Rectal smooth muscle tissue (tissue), 1 donor: Measurements from ENCODE around the gene PIK3CB.
"Not testable (repeated sequence)": the region's sequence is repeated elsewhere in the genome, so short reads cannot be mapped to it uniquely, and the experiment has no call there.

Experiments
- H3K27ac ChIP-seq: one replicate; pipeline ENCODE4 v1.7.0; 2013; ENCODE audit warnings: low read depth, low read length, inconsistent platforms
- H3K27me3 ChIP-seq: one replicate; pipeline ENCODE4 v1.7.0; 2013; ENCODE audit warnings: low read length; ENCODE audit not compliant: control insufficient read depth, insufficient read depth
- H3K36me3 ChIP-seq: one replicate; pipeline ENCODE4 v1.7.0; 2013; ENCODE audit warnings: low read length; ENCODE audit not compliant: control insufficient read depth, insufficient read depth
- H3K4me1 ChIP-seq: one replicate; pipeline ENCODE4 v1.7.0; 2013; ENCODE audit warnings: low read length; ENCODE audit not compliant: control insufficient read depth, insufficient read depth
- H3K4me3 ChIP-seq: one replicate; pipeline ENCODE4 v1.7.0; 2013; ENCODE audit warnings: low read length
- H3K9ac ChIP-seq: one replicate; pipeline ENCODE4 v1.7.0; 2013; ENCODE audit warnings: low read length

The PIK3CB gene

GRCh38 chr3:138604106-138604595, 230.6 kb downstream of the PIK3CB start:
- not testable (repeated sequence) for H3K27me3 ChIP-seq, H3K4me1 ChIP-seq, H3K4me3 ChIP-seq, H3K9ac ChIP-seq, H3K27ac ChIP-seq, H3K36me3 ChIP-seq
